Measurements from ENCODE around the gene LDLRAD3.

LDLRAD3 gene

DNA sequence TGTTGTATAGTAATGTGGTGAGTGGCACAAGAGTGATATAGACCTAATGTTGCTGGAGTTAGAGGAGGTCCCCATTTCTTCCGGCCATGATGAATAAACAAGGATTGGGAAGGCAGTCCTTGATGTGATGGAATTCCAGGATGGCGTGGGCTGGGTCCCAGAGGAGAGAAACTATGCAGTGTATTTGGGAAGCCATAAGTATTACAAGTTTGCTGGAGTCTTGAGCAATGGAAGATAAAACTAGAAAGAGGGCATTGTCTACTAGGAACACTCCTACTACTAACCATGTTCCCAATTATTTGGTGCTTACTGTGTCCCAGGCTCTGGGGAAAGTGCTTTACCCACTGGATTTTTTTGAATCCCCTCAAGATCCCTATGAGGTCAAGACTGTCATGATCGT, 20.0 kb downstream of the LDLRAD3 start:
- no peak for DNase-seq

DNA sequence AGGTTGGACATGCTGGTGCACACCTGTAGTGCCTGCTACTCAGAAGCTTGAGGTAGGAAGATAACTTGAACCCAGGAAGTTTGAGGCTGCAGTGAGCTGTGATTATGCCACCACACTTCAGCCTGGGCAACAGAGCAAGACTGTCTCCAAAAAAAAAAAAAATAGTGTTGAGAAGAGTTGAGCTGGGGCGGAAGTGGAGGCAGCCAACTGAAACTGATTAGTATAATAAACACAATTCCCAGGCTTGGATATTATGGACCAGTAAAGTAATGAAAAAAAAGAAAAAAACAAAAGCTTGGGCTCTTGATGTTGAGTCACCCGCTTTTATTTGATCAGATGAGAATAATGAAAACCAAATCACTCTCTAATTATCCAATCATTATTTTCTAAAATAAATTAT, 21.0 kb downstream of the LDLRAD3 start:
- DNase-seq = no peak

DNA sequence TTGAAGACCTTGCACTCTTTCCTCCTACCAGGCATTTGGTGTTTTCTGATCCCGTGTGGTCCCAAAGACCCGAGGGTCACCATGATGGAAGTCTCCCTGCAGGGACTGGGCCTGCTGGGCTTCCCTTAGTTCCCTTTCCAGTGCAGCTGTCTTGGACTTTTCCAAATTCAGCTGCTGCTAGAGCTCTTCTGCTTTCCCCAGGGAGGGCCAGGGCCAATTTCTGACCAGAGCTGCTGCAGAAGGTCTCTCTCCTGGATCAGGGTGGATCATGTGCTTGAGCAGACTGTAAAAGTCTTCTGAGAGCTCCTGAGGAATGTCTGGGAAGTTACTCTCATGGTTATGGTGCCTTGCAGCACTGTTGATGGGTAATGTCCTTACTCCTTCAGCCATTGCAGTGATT, 23.2 kb downstream of the LDLRAD3 start:
- DNase-seq = no peak

DNA sequence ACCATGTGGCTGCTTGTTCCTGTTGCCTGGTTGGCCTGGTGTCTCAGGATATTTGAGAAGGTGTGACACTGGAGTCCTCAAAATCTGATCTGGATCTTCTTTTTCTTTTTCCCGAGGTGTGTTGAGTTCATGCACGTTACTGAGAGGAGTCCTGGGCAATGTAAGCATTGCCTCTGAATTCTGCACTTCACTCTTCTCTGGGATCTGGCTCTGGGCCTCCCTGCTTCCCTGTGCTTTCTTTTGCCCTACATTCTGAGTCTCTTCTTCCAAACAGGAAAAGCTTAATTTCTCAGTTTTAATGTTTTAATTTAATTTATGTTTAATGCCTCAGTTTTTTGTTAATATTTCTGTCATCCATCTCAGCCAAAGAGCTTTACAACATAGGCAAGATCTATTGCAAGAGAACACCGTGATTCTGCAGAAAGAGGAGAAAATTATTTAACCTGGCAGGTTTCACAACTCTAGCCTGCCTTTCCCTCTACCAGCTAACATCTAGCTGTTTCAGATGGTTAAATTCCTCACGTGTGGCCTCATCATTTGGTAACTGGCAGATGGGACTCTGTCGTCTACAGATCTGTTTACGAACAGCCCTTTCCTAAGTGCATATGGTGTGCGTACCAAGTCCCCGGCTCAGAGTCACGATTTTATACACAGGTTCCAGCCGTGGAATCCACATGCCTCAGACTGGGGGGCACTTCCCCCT, 24.7 kb downstream of the LDLRAD3 start:
- DNase-seq = no peak

DNA sequence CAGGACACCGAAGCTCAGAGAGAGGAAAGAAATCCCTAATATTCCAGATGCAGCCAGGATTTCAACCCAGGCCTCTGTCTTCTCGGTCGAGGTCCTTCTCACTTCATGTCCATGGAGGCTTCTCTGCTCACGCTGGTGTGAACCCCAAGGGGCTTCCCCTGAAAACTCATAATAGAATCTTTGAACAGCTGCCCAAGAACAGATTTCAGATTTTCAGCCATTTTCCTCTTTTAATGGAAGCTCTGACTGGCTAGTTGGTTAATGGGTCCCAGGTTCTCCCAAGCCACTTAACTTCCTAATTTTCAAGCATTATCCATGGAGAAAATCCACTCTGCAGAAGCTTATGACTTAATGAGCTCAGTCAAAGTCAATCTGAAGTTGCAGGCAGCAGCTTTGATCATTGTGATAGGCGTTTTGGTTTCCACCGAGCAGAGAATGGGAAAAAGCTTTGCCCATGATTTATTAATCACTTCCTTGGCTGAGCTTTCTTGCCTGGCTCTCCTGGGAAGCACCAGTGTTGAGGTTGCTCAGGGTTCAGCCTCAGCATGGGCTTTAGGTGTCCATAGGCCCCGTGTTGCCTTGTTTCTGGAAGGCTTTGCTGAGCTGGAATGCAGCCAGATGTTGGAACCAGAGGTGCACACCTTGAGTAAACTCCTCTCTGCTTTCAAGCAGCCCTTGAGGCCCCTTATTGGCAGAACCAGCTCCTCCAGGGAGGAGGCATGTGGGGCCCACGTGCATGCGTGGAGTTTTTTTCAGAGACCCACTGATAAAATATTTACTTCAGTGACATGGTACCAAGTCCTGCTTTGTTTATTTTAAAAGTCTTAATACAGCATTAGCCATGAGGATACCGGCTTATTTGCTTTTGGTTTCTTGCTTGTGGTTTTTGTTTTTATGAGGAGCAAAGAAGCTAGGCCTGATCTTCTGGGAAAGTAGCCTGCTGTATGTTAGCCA, 25.5 kb downstream of the LDLRAD3 start:
- DNase-seq = no peak

DNA sequence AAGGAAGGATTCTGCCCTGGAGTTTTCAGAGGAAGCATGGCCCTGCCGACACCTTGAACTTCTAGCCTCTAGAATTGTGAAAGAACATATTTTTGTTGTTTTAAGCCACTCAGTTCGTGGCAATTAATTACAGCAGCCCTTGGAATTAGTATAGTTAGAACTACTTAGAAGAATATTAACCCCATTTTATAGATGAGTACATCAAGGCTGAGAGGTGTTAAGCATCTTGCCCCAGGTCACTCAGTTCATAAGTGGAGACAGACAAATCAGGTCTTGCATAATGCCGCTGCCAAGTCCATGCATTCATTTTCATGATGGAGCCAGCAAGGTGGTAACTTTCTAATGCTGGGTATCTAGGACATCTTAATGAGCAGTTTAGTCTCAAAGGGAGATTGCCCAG, 26.6 kb downstream of the LDLRAD3 start:
- DNase-seq = no peak

DNA sequence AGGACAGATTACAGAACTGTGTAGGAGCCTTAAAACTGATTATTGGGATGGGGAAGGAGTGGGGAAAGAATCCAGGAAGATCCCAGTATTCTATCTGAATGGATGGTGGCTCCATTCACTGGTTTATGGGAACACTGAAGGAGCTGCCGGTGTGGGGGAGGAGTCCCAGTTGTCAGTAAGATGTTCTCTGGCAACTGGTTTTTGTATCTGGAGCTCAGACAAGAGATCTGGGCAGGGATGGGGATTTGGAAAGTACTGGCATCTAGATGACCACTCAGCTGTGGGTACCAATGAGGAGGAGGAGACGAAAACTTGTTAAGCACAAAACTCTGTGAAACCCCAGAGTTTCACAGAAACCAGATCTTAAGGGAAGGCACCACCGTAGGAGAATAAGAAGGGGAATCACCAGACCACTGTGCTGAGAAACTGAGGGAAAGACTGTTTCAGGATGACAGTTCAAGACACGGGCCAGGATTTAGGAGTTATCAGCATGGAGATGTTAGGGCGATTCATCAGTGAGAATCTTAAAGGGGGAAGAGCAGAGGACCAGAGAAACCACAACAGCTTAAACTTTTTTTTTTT, 28.1 kb downstream of the LDLRAD3 start:
- no peak for DNase-seq

DNA sequence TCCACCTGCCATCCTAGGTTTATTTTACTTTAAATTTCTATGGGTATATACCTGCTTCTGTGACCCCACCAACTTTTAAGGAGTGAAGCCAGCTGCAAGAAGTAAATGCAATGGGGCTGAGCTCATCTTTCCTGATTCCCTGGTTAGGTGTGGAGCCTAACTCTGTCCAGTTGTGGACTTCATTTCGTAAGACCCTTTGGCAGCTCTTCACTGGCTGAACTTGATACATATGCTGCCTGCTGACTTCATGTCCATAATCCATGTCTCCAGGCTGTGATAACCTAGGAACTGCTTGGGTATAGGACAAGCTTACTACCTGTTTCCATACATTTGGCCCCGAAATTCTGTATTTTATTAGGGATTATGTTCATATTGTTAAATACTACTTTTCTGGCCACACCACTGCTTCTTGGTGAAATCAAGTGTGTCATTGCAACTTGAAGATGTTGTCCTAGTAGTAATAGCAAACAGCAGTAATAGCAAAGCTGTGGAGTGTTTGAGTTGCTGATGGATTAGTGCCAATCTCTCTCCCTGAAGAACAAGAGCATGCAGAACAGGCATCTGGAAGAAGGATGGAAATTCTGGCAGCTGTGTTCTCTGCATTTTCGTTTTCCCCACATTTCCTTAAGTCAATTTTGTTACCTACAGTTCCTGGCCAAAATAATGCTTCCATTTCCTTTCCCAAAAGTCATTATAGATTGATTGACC, 31.2 kb downstream of the LDLRAD3 start:
- no peak for DNase-seq

DNA sequence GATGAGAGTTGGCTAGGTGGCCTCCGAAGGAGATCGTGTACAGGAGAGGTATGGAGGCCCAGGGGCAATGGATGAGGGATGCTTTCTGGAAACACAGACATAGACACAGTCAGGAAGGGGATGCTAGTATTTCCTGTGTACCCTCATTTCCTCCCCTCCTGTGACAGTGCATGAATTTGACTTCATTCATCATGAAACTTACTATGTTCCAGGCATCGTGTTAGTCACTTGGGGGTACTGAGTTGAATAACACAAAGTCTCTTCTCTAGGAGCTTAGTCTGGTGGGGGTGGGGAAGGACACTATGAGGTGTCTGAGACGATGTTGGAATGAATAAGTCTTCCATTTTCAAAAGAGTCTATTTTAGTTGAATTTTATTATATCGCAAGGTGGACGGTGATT, 32.6 kb downstream of the LDLRAD3 start:
- DNase-seq = no peak

DNA sequence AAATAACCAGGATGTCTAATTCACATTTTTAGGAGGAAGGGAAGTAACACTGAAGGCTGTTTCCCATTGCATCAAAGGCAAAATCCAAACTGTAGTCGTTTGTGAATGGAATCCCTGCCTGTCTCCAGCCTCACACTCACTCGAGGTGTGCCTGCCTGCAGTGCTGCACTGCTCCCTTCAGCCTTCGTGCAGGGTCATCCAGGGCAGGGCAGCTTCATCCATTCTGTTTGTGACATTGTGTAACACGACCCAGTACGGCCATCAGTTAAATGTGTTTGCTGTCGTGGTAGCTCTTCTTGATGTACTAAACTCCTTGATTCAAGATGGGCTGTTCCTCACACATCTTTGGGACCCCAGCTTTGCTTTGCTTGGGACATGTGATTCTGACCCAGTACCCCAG, 34.3 kb downstream of the LDLRAD3 start:
- DNase-seq = no peak

DNA sequence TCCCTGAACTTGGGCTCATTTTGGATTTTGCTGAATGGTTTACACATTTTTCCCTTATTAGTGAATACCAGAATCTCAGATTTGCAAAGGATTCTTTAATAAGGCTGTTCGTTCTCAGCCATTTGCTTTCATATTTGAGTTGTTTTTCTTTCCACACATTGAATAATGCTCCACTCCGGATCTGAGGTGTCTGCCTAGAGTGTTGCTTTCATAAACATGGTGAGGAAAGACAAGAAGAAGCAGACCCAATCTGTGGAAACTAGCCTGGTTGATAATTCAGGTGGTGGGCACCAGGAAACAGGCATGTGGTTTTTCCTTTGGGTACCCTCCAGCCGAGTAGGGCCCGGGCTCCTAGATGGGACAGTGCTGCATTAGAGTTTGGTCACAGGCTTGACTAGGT, 35.0 kb downstream of the LDLRAD3 start:
- DNase-seq = no peak

DNA sequence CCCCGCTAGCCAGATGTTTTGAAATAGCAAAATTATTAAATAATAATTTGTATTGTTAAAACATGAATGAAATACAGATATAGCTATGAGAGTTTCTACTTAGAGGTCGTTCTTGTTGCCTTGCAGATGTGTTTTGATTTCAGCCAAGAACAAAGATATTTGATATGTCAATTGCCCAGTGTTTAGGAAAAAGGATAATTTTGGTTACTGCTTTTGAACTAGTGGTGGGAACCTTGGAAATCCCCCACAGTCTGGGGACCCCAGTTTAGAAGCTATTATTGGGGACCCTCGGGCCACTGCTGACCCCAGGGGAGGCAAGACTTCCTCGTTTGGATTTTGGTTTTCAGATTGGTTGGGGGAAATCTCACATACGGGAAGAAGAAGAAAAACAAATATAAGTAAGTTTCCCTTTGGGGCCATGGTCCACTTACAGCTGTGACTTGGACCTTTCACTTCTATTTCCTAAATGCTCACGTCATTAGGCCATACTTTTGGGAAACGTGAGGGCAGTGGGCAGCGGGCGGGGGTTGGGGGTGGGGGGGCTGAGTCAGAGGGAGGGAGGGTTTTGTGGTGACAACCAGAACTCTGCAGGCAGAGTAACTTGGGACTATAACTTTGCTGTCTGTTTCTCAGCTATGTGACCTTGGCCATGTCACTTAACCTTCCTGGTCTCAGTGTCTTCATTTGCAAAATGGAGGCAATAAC, 37.0 kb downstream of the LDLRAD3 start:
- no peak for DNase-seq

DNA sequence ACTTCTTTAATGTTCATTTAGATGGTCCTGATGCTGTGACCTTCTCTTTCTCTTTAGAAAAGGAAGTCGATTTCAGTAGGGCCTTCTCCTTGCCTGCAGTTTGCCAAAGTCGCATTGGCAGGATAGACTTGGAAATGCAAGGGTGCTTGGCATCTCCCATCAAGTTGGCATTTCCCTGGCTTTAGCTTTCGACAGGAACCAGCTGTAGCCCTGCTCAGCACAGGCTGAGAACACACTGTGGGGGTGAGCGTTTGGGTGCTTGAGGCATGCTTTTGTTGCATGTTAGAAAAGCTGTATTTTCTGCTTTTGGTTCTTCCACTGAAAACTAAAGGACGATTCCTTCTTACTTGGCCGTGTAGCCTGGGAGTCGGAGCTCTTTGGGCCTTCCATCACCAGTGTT, 37.7 kb downstream of the LDLRAD3 start:
- no peak for DNase-seq

DNA sequence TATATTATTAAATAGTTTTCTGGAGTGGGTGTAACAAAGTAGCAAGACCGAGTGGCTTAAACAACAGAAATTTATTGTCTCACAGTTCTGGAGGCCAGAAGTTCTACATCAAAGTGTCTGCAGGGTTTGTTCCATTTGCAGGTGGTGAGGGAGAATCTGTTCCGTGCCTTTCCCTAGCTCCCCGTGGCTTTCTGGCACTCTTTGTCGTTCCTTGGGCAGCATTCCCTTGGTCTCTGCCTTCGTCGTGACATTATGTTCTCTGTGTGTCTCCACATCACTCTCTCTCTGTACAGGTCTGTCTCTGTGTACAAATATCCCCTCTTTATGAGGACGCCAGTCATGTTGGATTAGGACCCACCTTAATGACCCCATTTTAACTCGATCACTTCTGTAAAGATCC, 38.2 kb downstream of the LDLRAD3 start:
- no peak for DNase-seq

DNA sequence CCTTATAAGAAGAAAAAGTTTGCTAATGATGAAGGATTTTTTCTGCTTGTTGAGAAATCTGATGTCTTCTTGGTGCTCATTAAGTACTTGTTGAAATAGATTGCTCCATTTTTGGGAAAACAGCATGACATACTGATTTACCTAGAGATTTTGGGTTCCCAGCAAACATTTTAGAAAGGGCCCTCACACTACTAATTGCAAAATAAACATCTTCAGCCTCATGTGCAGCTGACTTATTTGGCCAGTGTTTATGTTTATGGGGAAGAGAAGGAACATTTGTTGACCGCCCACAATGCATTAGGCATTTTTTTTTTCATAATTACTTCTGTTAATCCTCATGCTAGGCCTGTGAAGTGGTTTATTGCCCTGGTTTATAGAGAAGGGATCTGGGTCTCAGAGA, 40.1 kb downstream of the LDLRAD3 start:
- no peak for DNase-seq

DNA sequence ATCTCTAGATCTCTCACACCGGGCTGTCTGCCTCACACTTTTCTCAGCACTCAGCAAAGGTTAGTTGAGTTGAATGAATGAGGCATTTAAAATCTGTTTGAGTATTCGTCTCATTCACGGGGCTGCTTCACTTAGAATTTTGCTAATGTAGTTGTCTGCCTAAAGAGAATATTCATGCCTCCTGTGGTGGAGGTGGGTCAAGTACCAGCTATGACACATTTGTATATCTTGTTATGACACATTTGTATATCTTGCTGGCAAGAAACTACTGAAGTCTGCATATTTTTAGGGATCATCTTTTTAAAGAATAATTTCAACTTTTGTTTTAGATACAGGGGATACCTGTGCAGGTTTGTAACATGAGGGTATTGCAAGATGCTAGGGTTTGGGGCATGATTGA, 43.1 kb downstream of the LDLRAD3 start:
- DNase-seq = no peak

DNA sequence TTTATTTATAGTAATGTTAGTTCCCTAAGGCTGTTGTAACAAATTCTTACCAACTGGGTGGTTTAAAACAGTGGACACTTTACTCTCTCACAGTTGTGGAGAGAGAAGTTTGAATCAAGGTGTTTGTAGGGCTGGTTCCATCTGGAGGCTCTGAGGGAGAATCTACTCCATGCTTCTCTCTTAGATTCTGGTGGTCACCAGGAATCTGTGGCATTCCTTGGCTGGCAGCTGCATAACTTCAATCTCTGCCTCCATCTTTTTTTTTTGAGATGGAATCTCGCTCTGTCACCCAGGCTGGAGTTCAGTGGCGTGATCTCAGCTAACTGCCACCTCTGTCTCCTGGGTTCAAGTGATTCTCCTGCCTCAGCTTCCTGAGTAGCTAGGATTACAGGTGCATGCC, 46.3 kb downstream of the LDLRAD3 start:
- DNase-seq = no peak

DNA sequence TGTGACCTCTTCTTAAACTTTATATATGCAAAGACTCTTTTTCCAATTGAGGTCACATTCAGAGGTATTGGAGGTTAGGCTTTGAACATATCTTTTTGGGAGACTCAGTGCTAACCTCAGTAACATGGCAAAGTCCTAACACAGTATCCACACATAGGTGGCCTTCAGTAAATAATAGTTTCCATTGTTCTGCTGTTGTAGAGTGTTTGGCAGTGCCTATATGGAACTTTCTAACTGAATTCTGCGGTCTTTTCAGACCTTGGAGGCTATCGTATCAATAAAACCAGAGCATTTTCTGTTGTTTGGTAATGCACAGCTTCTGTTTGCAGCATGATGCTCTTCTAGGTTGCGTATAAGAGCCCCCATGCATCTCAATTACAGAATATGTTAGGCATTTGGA, 47.0 kb downstream of the LDLRAD3 start:
- DNase-seq = no peak

DNA sequence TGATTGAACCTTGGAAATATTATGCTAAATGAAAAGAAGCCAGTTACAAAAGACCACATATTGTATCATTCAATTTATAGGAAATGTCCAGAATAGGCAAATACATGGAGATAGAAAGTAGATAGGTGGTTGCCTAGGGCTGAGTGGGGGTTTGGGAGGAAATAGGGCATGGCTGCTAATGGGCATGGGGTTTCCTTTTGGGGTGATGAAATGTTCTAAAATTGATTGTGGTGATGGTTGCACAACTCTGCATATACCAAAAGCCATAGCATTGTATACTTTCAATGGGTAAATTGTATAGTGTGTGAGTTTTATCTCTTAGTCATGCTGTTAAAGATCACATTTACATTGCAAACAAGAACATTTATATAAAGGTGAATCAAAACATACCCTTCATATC, 48.7 kb downstream of the LDLRAD3 start:
- no peak for DNase-seq

DNA sequence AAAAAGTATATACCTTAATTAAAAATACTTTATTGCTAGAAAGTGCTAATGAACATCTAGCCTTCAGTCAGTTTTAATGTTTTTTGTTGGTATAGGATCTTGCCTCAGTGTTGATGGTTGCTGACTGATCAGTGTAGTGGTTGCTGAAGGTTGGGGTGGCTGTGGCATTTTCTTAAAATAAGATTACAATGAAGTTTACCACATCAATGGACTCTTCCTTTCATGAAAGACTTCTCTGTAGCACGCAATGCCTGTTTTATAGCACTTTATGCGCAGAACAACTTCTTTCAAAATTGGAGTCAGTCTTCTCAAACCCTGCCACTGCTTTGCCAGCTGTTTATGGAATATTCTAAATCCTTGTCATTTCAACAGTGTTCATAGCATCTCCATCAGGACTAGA, 50.6 kb downstream of the LDLRAD3 start:
- no peak for DNase-seq

DNA sequence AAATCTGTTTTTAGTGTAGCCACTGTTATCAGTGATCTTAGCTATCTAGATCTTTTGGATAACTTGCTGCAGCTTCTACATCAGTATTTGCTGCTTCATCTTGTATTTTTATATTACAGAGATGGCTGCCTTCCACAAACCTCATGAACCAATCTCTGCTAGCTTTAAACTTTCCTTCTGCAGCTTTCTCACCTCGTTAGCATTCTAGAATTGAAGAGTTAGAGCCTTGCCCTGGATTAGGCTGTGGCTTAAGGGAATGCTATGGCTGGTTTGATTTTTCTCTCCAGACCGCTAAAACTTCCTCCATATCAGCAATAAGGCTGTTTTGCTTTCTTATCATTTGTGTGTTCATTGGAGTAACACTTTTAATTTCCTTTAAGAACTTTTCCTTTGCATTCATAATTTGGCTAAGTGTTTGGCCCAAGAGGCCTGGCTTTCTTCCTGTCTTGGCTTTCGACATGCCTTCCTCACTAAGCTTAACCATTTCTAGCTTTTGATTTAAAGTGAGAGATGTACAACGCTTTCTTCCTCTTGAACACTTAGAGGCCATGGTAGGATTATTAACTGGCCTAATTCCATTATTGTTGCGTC, 51.9 kb downstream of the LDLRAD3 start:
- DNase-seq = no peak

DNA sequence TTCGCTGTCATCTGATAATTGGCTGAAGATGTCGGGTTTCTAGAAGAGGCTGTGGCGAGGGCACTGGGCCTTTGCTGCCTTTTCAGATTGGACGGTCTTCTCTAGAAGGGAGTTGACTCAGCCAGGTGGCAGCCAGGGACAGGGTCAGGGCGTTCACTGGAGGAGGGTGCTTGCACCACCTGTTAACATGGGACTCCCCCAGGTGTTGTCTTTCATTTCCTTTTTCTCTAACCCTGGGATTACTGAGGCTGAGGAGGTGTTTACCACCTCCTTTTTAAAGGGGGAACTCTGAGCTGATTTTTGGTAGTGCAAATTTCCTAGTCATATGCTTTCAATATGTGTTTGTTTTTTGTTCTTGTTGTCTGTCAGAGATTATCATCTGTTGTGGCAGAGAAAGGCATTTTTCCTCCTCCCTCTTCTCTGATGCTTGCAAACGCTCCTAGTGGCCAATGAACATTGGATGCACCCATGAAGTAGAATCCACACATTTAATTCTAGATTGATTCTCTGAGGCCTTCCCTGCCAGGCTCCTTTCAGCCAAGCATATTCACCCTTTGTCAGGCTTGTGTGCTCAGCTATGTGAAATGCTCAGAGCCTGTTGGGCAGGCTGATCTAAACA, 54.1 kb downstream of the LDLRAD3 start:
- no peak for DNase-seq
